ENCODE measurements around the gene TOP2A. TPM values are rescaled to one million over a fixed set of nuclear protein-coding genes. Genes with fewer than 3 reads are reported as not detected.
"Not testable (repeated sequence)": the region's sequence is repeated elsewhere in the genome, so short reads cannot be mapped to it uniquely, and the experiment has no call there.

TOP2A gene
- total RNA-seq, 1 donor from 2014 or later = 91.0 TPM

GRCh38 chr17:40410082-40410481, 7.6 kb downstream of the TOP2A start:
- no peak overlapping the region for H3K4me3 Mint-ChIP-seq

GRCh38 chr17:40409540-40409939, 8.2 kb downstream of the TOP2A start:
- H3K36me3 Mint-ChIP-seq = peaks cover 16% of the 10 kb centered on the region

More at GRCh38 chr17:40410082-40410481, 7.6 kb downstream of the TOP2A start:
- TF ChIP-seq, protein P1, sequence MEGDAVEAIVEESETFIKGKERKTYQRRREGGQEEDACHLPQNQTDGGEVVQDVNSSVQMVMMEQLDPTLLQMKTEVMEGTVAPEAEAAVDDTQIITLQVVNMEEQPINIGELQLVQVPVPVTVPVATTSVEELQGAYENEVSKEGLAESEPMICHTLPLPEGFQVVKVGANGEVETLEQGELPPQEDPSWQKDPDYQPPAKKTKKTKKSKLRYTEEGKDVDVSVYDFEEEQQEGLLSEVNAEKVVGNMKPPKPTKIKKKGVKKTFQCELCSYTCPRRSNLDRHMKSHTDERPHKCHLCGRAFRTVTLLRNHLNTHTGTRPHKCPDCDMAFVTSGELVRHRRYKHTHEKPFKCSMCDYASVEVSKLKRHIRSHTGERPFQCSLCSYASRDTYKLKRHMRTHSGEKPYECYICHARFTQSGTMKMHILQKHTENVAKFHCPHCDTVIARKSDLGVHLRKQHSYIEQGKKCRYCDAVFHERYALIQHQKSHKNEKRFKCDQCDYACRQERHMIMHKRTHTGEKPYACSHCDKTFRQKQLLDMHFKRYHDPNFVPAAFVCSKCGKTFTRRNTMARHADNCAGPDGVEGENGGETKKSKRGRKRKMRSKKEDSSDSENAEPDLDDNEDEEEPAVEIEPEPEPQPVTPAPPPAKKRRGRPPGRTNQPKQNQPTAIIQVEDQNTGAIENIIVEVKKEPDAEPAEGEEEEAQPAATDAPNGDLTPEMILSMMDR (IDR thresholded peaks at IDR 0.05; ENCODE audit: unreplicated experiment) = no peak
- Mint-ChIP-seq H3K36me3 (peaks cover 16% of the 10 kb centered on the region), H3K9me3 (no peaks in the 10 kb centered on the region), H3K27ac (peak overlapping the region; percentile 13), H3K27me3 (ENCODE audit: low read depth) (no peaks in the 10 kb centered on the region), H3K4me1 (no peaks in the 10 kb centered on the region)
- no peak for DNase-seq (ENCODE audit: low spot score in 2 of 2, unreplicated experiment in 2 of 2)

GRCh38 chr17:40407460-40407859, 10.2 kb downstream of the TOP2A start:
- Mint-ChIP-seq H3K27me3 (ENCODE audit: low read depth) (no peaks in the 10 kb centered on the region), H3K27ac (no peak overlapping the region), H3K36me3 (peaks cover 16% of the 10 kb centered on the region), H3K4me1 (no peaks in the 10 kb centered on the region), H3K4me3 (no peak overlapping the region), H3K9me3 (no peaks in the 10 kb centered on the region)
- no peak for DNase-seq (ENCODE audit: low spot score in 2 of 2, unreplicated experiment in 2 of 2)
- TF ChIP-seq, protein P1 (IDR thresholded peaks at IDR 0.05; ENCODE audit: unreplicated experiment) = no peak

More at GRCh38 chr17:40409540-40409939, 8.2 kb downstream of the TOP2A start:
- H3K27me3 Mint-ChIP-seq (ENCODE audit: low read depth); H3K4me1 Mint-ChIP-seq; H3K27ac Mint-ChIP-seq; DNase-seq (ENCODE audit: low spot score in 2 of 2, unreplicated experiment in 2 of 2); H3K4me3 Mint-ChIP-seq; H3K9me3 Mint-ChIP-seq: not testable (repeated sequence)

DNA sequence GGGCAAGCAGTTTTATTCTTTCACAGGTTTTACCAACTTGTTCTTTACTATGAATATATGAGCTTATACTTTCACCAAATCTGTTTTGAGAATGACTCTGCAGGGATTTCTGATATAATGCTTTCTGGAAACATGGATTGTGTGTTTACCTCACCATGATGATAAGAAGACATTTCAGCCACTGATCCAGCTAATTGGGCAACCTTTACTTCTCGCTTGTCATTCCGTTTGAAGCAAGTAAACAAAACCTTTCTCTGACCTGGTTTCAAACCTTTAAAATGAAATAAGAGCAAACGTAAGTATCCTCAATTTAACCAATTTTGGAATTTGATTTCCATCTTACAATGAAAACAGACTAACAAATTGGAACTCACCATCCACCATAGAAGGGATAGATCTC, 13.7 kb downstream of the TOP2A start:
- no peak for DNase-seq (ENCODE audit: low spot score in 2 of 2, unreplicated experiment in 2 of 2)
- no peaks in the 10 kb centered on the region for H3K27me3 Mint-ChIP-seq (ENCODE audit: low read depth)
- TF ChIP-seq, protein P1 (IDR thresholded peaks at IDR 0.05; ENCODE audit: unreplicated experiment) = no peak
- no peak overlapping the region for H3K4me3 Mint-ChIP-seq
- peaks cover 19% of the 10 kb centered on the region for H3K36me3 Mint-ChIP-seq
- H3K4me1 Mint-ChIP-seq = no peaks in the 10 kb centered on the region
- H3K9me3 Mint-ChIP-seq = no peaks in the 10 kb centered on the region
- H3K27ac Mint-ChIP-seq = no peak overlapping the region

- H3K4me1 Mint-ChIP-seq = no peaks in the 10 kb centered on the region
- no peaks in the 10 kb centered on the region for H3K27me3 Mint-ChIP-seq (ENCODE audit: low read depth)
- H3K9me3 Mint-ChIP-seq = no peaks in the 10 kb centered on the region
- TF ChIP-seq, protein P1 (IDR thresholded peaks at IDR 0.05; ENCODE audit: unreplicated experiment) = no peak
- H3K4me3 Mint-ChIP-seq = no peak overlapping the region
- no peak for DNase-seq (ENCODE audit: low spot score in 2 of 2, unreplicated experiment in 2 of 2)
- H3K36me3 Mint-ChIP-seq = peaks cover 19% of the 10 kb centered on the region
- no peak overlapping the region for H3K27ac Mint-ChIP-seq
These were observed 15.0 kb downstream of the TOP2A start for GRCh38 chr17:40402668-40403067.

GRCh38 chr17:40399185-40399584, 18.5 kb downstream of the TOP2A start:
- DNase-seq (ENCODE audit: low spot score in 2 of 2, unreplicated experiment in 2 of 2) = no peak
- Mint-ChIP-seq H3K36me3 (peaks cover 20% of the 10 kb centered on the region), H3K27ac (no peak overlapping the region), H3K27me3 (ENCODE audit: low read depth) (no peaks in the 10 kb centered on the region), H3K4me3 (no peak overlapping the region), H3K9me3 (no peaks in the 10 kb centered on the region), H3K4me1 (no peaks in the 10 kb centered on the region)
- TF ChIP-seq, protein P1 (IDR thresholded peaks at IDR 0.05; ENCODE audit: unreplicated experiment) = peak; percentile 64

- not testable (repeated sequence) for H3K36me3 Mint-ChIP-seq; H3K4me3 Mint-ChIP-seq; H3K27me3 Mint-ChIP-seq (ENCODE audit: low read depth); H3K9me3 Mint-ChIP-seq; DNase-seq (ENCODE audit: low spot score in 2 of 2, unreplicated experiment in 2 of 2); H3K27ac Mint-ChIP-seq; H3K4me1 Mint-ChIP-seq
These were observed 31.1 kb downstream of the TOP2A start for GRCh38 chr17:40386555-40386954.
